Activated T-cell treated with anti-CD3 and anti-CD28 coated beads, Interleukin-2, amount 50 U/mL, for 24 hours (primary cell): Measurements from ENCODE around the gene STK24.

Experiments used
- DNase-seq: peaks from one replicate; pipeline ENCODE4 v3.0.0-alpha.2; 2020
- H3K27ac Mint-ChIP-seq: 2 replicates; pipeline ENCODE4 v1.8.0; 2020; ENCODE audit warnings: mild to moderate bottlenecking, mixed read lengths
- H3K27me3 Mint-ChIP-seq: 2 replicates; pipeline ENCODE4 v1.8.0; 2020; ENCODE audit warnings: mixed read lengths
- H3K36me3 Mint-ChIP-seq: 2 replicates; pipeline ENCODE4 v1.8.0; 2020; ENCODE audit warnings: low read depth, mixed read lengths
- H3K4me1 Mint-ChIP-seq: 2 replicates; pipeline ENCODE4 v1.8.0; 2020; ENCODE audit warnings: low read depth, mixed read lengths
- H3K4me3 Mint-ChIP-seq: 2 replicates; pipeline ENCODE4 v1.8.0; 2020; ENCODE audit warnings: mild to moderate bottlenecking, moderate library complexity, mixed read lengths
- H3K9me3 Mint-ChIP-seq: 2 replicates; pipeline ENCODE4 v1.8.0; 2020; ENCODE audit warnings: mixed read lengths

Gene STK24

DNA sequence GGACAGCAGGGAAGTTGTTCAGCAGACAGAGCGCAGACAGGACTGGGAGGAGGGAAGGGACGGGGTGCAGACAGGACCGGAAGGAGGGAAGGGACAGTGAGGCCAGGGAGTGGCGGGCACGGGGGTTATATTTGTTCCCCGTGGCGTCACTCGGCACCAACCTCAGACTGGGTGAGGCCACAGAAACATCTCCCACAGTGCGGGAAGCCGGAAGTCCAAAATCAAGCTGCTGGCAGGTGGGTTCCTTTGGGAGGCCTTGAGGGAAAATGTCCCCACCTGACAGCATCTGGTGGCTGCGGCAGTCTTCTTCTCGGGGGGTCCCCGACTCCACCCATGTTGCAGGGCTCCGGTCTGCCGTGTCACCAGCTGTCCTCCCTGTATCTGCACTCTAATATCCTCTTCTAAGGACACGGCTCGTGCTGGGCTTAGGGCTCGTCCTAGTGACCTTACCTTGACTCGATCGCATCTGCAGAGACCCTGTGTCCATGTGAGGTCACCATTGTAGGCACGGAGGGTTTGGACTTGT lies 133.0 kb downstream of the STK24 start:
- H3K27ac Mint-ChIP-seq = peak overlapping the region; percentile 44
- peaks cover 19% of the 10 kb centered on the region for H3K4me1 Mint-ChIP-seq
- H3K27me3 Mint-ChIP-seq = no peaks in the 10 kb centered on the region
- H3K4me3 Mint-ChIP-seq = no peak overlapping the region
- DNase-seq = no peak
- no peaks in the 10 kb centered on the region for H3K9me3 Mint-ChIP-seq
- peaks cover 16% of the 10 kb centered on the region for H3K36me3 Mint-ChIP-seq

DNA sequence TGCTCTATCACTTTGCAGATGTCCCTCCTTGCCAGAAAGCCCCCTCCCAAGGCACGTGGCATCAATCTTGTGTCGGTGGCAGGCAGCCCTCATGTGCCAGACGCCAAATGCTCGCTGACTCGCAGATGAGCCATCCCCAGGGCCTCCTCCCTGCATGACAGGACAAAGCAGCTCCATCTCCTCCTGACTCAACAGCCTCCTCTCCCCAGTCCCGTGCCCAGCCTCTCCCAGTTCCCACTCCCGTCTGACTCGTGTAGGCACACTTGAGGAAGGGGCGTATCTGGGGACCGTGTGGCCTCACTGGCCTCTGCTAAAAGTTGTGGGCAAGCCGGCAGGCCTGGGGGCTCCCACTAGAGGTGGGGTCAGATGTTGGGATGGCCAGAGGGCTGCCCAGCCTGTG lies 133.6 kb downstream of the STK24 start:
- no peak for DNase-seq
- peaks cover 19% of the 10 kb centered on the region for H3K4me1 Mint-ChIP-seq
- H3K27ac Mint-ChIP-seq = peak overlapping the region; percentile 29
- no peak overlapping the region for H3K4me3 Mint-ChIP-seq
- H3K9me3 Mint-ChIP-seq = no peaks in the 10 kb centered on the region
- peaks cover 11% of the 10 kb centered on the region for H3K36me3 Mint-ChIP-seq
- no peaks in the 10 kb centered on the region for H3K27me3 Mint-ChIP-seq

GRCh38 chr13:98442391-98443230 lies 134.3 kb downstream of the STK24 start:
- no peak overlapping the region for H3K27ac Mint-ChIP-seq
- peaks cover 19% of the 10 kb centered on the region for H3K4me1 Mint-ChIP-seq
- H3K9me3 Mint-ChIP-seq = no peaks in the 10 kb centered on the region
- H3K4me3 Mint-ChIP-seq = no peak overlapping the region
- DNase-seq = no peak
- no peaks in the 10 kb centered on the region for H3K27me3 Mint-ChIP-seq
- peaks cover 4% of the 10 kb centered on the region for H3K36me3 Mint-ChIP-seq

DNA sequence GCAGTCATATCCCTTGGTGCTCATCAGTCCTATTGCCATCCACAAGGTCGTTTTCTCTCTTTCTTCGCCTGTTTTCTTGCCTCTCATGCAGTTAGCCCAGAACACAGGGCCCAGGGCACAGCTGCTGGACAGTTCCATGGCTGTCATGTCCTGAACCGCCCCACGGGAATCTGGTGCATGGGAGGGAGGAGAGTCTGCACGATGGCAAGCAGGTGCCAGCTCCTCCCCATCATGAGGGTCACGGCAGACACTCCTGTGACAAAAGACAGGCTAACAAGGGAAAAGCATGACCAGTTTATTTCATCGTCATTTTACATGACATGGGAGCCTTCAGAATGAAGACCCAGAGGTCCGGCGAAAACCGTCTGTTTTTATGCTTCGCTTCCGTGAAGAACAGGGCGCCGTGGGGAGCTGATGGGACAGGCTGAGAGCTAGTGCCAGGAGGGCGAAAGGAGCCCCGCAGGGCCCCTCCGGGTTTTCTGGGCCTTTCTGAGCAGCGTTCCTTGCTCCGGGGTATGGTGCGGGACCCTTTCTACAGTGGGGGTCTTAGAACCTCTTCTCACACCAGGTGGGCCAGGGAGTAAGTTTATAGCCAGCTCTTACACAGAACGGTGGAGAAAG lies 135.7 kb downstream of the STK24 start:
- no peak overlapping the region for H3K4me3 Mint-ChIP-seq
- no peaks in the 10 kb centered on the region for H3K9me3 Mint-ChIP-seq
- no peaks in the 10 kb centered on the region for H3K36me3 Mint-ChIP-seq
- no peak overlapping the region for H3K27ac Mint-ChIP-seq
- no peaks in the 10 kb centered on the region for H3K27me3 Mint-ChIP-seq
- no peak for DNase-seq
- H3K4me1 Mint-ChIP-seq = peaks cover 18% of the 10 kb centered on the region

DNA sequence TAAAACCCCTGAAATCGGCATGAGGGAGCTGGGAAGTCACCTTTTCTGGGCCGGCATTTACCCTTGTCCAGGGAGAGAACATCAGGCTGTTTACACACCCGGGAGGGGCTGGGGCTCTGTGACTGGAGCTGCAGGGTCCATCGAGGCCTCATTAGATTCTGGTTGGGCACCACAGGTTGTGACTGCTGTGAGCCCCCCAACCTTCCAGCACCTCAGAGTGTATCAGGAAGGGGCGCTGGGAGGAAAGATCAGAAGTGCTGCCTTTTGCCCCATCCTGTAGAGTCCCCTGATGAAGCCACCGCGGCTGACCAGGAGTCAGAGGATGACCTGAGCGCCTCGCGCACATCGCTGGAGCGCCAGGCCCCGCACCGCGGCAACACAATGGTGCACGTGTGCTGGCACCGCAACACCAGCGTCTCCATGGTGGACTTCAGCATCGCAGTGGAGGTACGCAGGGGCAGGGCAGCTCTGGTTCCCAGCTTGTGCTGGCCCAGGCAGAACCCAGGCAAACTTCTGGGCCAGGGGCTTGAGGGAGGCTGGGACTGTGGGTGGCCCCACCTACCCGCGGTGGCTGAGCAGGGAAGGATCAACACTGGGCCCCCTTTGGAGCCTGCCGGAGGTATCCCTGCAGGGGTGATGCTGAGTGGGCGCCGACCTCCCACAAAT lies 136.4 kb downstream of the STK24 start:
- Mint-ChIP-seq H3K36me3 (no peaks in the 10 kb centered on the region), H3K27ac (peak overlapping the region; percentile 38), H3K27me3 (no peaks in the 10 kb centered on the region)

DNA sequence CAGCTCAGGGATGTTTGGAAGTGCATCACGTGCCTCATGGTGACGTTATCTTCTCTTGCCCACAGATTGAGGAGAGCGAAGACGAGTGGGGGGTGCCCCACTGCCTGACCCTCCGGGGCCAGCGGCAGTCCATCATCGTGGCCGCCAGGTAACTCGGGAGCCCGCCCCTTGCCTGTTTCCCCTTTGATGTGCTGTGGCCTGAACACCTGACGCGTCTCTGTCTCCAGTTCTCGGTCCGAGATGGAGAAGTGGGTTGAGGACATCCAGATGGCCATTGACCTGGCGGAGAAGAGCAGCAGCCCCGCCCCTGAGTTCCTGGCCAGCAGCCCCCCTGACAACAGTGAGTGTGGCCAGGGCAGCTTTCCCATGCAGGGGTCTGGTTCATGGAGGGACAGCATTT lies 137.0 kb downstream of the STK24 start:
- Mint-ChIP-seq H3K36me3 (no peaks in the 10 kb centered on the region), H3K27ac (peak overlapping the region; percentile 38), H3K27me3 (no peaks in the 10 kb centered on the region)

More for the DNA sequence above, 136.4 kb downstream of the STK24 start:
- Mint-ChIP-seq H3K4me1 (peaks cover 12% of the 10 kb centered on the region), H3K9me3 (no peaks in the 10 kb centered on the region), H3K4me3 (no peak overlapping the region)
- DNase-seq = no peak

GRCh38 chr13:98439126-98439828 lies 137.6 kb downstream of the STK24 start:
- Mint-ChIP-seq H3K4me1 (peaks cover 7% of the 10 kb centered on the region), H3K27me3 (no peaks in the 10 kb centered on the region), H3K9me3 (no peaks in the 10 kb centered on the region), H3K4me3 (no peak overlapping the region), H3K27ac (no peak overlapping the region), H3K36me3 (no peaks in the 10 kb centered on the region)
- no peak for DNase-seq

More for the DNA sequence above, 137.0 kb downstream of the STK24 start:
- Mint-ChIP-seq H3K4me3 (no peak overlapping the region), H3K4me1 (peaks cover 7% of the 10 kb centered on the region), H3K9me3 (no peaks in the 10 kb centered on the region)
- no peak for DNase-seq

GRCh38 chr13:98438246-98439125 lies 138.4 kb downstream of the STK24 start:
- Mint-ChIP-seq H3K4me1 (peaks cover 2% of the 10 kb centered on the region), H3K4me3 (no peak overlapping the region), H3K9me3 (no peaks in the 10 kb centered on the region), H3K27ac (no peak overlapping the region), H3K27me3 (no peaks in the 10 kb centered on the region), H3K36me3 (no peaks in the 10 kb centered on the region)
- no peak for DNase-seq

DNA sequence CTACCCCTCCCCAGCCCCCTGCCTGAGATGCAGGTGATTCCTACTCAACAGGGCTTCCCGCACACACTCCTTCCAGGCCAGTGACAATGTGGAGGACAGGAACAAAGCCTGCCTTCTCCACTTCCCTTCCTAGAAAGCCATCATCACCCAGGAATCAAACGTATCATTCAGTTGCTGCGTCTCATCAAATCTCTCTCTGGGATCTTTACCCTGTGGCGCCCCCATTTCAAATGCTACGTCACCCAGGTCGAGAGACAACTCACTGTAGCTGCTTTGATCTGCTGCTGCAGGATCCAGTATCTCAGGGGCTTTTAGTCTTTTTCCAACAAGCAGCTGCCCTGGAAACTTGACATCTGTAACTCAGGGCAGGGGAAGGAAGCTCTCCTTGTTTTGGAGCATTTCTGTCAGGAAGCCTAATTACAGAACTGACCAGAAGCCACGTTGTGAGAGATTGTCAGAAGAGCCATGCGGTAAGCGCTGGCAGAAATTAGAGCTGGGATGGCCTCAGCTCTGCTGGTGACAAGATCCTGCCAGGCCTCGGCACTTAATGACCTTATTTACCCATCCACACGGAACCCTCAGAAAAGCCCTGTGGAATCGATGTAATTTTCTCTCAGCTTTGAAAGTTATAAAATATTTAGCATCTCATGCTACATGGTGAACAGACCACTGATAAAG lies 140.5 kb downstream of the STK24 start:
- Mint-ChIP-seq H3K9me3 (no peaks in the 10 kb centered on the region), H3K4me3 (no peak overlapping the region), H3K4me1 (no peaks in the 10 kb centered on the region), H3K36me3 (no peaks in the 10 kb centered on the region), H3K27me3 (peaks cover 9% of the 10 kb centered on the region), H3K27ac (no peak overlapping the region)
- no peak for DNase-seq

DNA sequence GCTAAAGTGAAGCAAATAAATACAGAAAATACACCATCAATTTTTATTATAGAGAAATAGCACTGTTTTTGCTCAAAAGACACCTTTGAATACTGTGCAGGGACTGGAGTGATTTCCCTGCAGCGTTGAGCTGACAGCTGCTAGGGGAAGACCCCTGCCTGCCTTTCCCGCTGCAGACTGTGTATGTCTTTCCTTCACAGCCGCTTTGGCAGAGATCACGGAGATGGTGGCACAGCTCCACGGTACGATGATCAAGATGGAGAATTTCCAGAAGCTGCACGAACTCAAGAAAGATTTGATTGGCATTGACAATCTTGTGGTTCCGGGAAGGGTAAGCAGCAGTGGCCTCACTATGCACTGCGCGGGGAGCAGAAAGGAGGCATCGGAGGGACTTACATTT lies 141.5 kb downstream of the STK24 start:
- H3K9me3 Mint-ChIP-seq = no peaks in the 10 kb centered on the region
- no peak for DNase-seq
- no peak overlapping the region for H3K27ac Mint-ChIP-seq
- H3K4me3 Mint-ChIP-seq = no peak overlapping the region
- H3K4me1 Mint-ChIP-seq = no peaks in the 10 kb centered on the region
- H3K36me3 Mint-ChIP-seq = no peaks in the 10 kb centered on the region
- H3K27me3 Mint-ChIP-seq = peaks cover 10% of the 10 kb centered on the region

- H3K27me3 Mint-ChIP-seq = peaks cover 19% of the 10 kb centered on the region
- DNase-seq = no peak
- no peaks in the 10 kb centered on the region for H3K36me3 Mint-ChIP-seq
- H3K4me1 Mint-ChIP-seq = no peaks in the 10 kb centered on the region
- H3K4me3 Mint-ChIP-seq = no peak overlapping the region
- no peaks in the 10 kb centered on the region for H3K9me3 Mint-ChIP-seq
- H3K27ac Mint-ChIP-seq = no peak overlapping the region
Observed at GRCh38 chr13:98434060-98434459, 142.8 kb downstream of the STK24 start.

- Mint-ChIP-seq H3K4me1 (no peaks in the 10 kb centered on the region), H3K27ac (no peak overlapping the region), H3K27me3 (peaks cover 23% of the 10 kb centered on the region)
Observed at GRCh38 chr13:98433654-98434053, 143.3 kb downstream of the STK24 start.

DNA sequence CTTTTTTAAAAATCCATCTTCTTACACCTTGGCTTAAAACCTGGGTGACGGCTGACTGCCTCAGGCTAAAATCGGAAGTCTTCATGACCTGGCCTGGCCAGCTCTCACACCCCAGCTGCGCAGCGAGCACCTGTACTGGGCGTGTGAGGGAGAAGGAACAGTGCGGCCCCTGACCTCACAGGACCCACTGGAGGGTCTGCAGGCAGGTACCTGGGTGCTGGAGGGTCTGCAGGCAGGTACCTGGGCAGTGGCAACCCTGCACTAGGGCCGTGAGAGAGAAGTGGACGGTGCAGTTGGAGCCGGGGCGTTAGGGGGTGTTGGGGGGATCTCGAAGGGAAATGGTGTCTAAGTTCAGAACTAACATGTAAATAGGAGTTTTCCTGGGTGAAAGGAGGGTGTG lies 144.3 kb downstream of the STK24 start:
- Mint-ChIP-seq H3K36me3 (no peaks in the 10 kb centered on the region), H3K4me1 (no peaks in the 10 kb centered on the region), H3K9me3 (no peaks in the 10 kb centered on the region), H3K4me3 (no peak overlapping the region), H3K27ac (no peak overlapping the region), H3K27me3 (peaks cover 26% of the 10 kb centered on the region)
- no peak for DNase-seq

More at GRCh38 chr13:98433654-98434053, 143.3 kb downstream of the STK24 start:
- no peak for DNase-seq
- no peaks in the 10 kb centered on the region for H3K9me3 Mint-ChIP-seq
- H3K4me3 Mint-ChIP-seq = no peak overlapping the region
- H3K36me3 Mint-ChIP-seq = no peaks in the 10 kb centered on the region
